Liver (tissue), 9 donors: ENCODE measurements around the gene GRIN2C. TPM values are rescaled to one million over a fixed set of nuclear protein-coding genes. Genes with fewer than 3 reads are reported as not detected.

Source experiments
- DNase-seq: peaks from one replicate; pipeline ENCODE4 v3.0.0-alpha.2; 2017; ENCODE audit warnings: low spot score
- H3K27ac ChIP-seq, 2 donors: one replicate each; pipeline ENCODE4 v1.7.0; 2013; ENCODE audit warnings: inconsistent platforms in 2 of 2, low read length in 2 of 2, control low read depth in 1 of 2, low read depth in 1 of 2, mild to moderate bottlenecking in 1 of 2
- H3K27me3 ChIP-seq, 4 donors: one replicate each; pipeline versions ENCODE4 v1.6.1 to v1.7.0; 2013; ENCODE audit warnings: low read length in 3 of 4, inconsistent platforms in 1 of 4, mild to moderate bottlenecking in 1 of 4, moderate library complexity in 1 of 4; ENCODE audit not compliant: control insufficient read depth in 4 of 4, insufficient read depth in 4 of 4
- H3K36me3 ChIP-seq, 4 donors: one replicate each; pipeline versions ENCODE4 v1.6.1 to v1.7.0; 2013; ENCODE audit warnings: low read length in 3 of 4, mild to moderate bottlenecking in 3 of 4, low read depth in 1 of 4, moderate library complexity in 1 of 4; ENCODE audit not compliant: control insufficient read depth in 4 of 4, insufficient read depth in 3 of 4
- H3K4me1 ChIP-seq, 4 donors: one replicate each; pipeline versions ENCODE4 v1.6.1 to v1.7.0; 2013; ENCODE audit warnings: low read length in 3 of 4, mild to moderate bottlenecking in 3 of 4, moderate library complexity in 1 of 4; ENCODE audit not compliant: control insufficient read depth in 4 of 4, insufficient read depth in 4 of 4
- H3K4me3 ChIP-seq, 3 donors: one replicate each; pipeline versions ENCODE4 v1.6.1 to v1.7.0; 2013; ENCODE audit warnings: low read length in 3 of 3, control low read depth in 1 of 3, low read depth in 1 of 3, mild to moderate bottlenecking in 1 of 3
- H3K9ac ChIP-seq, 2 donors: one replicate each; pipeline ENCODE4 v1.7.0; 2013; ENCODE audit warnings: low read length in 2 of 2, mild to moderate bottlenecking in 2 of 2, moderate library complexity in 2 of 2, control low read depth in 1 of 2, low read depth in 1 of 2
- H3K9me3 ChIP-seq, 4 donors: one replicate each; pipeline versions ENCODE4 v1.6.1 to v1.7.0; 2013; ENCODE audit warnings: low read length in 3 of 4; ENCODE audit not compliant: control insufficient read depth in 4 of 4
- ATF3 ChIP-seq: IDR thresholded peaks from 2 replicates; pipeline ENCODE4 v1.6.1; 2016; ENCODE audit warnings: antibody characterized with exemption
- CTCF ChIP-seq: fragments of 150-350 bp; IDR thresholded peaks from 2 replicates; pipeline ENCODE4 v1.5.1; 2017; ENCODE audit warnings: improper control_type of control experiment, low read depth, low read length; ENCODE audit not compliant: missing input control
- EGR1 ChIP-seq, 2 donors: IDR thresholded peaks; 2 replicates each; pipeline ENCODE4 v1.6.1; 2016 to 2018; ENCODE audit warnings: antibody characterized with exemption in 2 of 2, low read depth in 2 of 2
- FOXA2 ChIP-seq: IDR thresholded peaks from 2 replicates; pipeline ENCODE4 v1.6.1; 2016; ENCODE audit warnings: antibody characterized with exemption
- HNF4A ChIP-seq, 2 donors: conservative IDR thresholded peaks; 2 replicates each; pipeline ENCODE4 v1.6.1; 2016; ENCODE audit warnings: antibody characterized with exemption in 2 of 2, mild to moderate bottlenecking in 2 of 2
- HNF4G ChIP-seq: IDR thresholded peaks from 2 replicates; pipeline ENCODE4 v1.6.1; 2016; ENCODE audit warnings: antibody characterized with exemption
- JUND ChIP-seq, 2 donors: IDR thresholded peaks; 2 replicates each; pipeline ENCODE4 v1.6.1; 2016; ENCODE audit warnings: antibody characterized with exemption in 2 of 2
- NR2F2 ChIP-seq: IDR thresholded peaks from 2 replicates; pipeline ENCODE4 v1.6.1; 2016; ENCODE audit warnings: antibody characterized with exemption
- RAD21 ChIP-seq, 2 donors: IDR thresholded peaks; 2 replicates each; pipeline ENCODE4 v1.6.1; 2016; ENCODE audit warnings: antibody characterized with exemption in 2 of 2, mild to moderate bottlenecking in 2 of 2
- RXRA ChIP-seq, 2 donors: IDR thresholded peaks; 2 replicates each; pipeline ENCODE4 v1.6.1; 2017 to 2018; ENCODE audit warnings: antibody characterized with exemption in 2 of 2, mild to moderate bottlenecking in 1 of 2
- TAF1 ChIP-seq: conservative IDR thresholded peaks from 2 replicates; pipeline ENCODE4 v1.6.1; 2016; ENCODE audit warnings: antibody characterized with exemption, mild to moderate bottlenecking
- ZBTB33 ChIP-seq: IDR thresholded peaks from 2 replicates; pipeline ENCODE4 v1.6.1; 2016; ENCODE audit warnings: antibody characterized with exemption
- WGBS: extraction: QIAGEN DNeasy Blood & Tissue Kit; methylation state at CpG from one replicate; pipeline ENCODE4 v1.1.7; 2013; 5-methylcytosine and 5-hydroxymethylcytosine counted together
- polyA plus RNA-seq, 2 donors: library from polyadenylated mRNA; stranded (reverse) in 1 of 2; unstranded in 1 of 2; fragments of 200-250 nt in 1 of 2; fragments of >200 nt in 1 of 2; fragmentation: Nextera tagmentation in 1 of 2; extraction: Ambion mirVana in 1 of 2; gene quantifications; one replicate each; pipeline versions ENCODE4 v1.2.1 to v1.2.3, GENCODE V29; 2013 to 2015
- total RNA-seq, 2 donors: library from RNA; depleted of rRNA; stranded (reverse); fragments of >200 nt; gene quantifications; one replicate each; pipeline ENCODE4 v1.2.3, GENCODE V29; 2014
- TF ChIP-seq, protein P1 (sequence below): IDR thresholded peaks from 2 replicates; pipeline ENCODE4 v1.6.1; 2016; ENCODE audit warnings: antibody characterized with exemption
- TF ChIP-seq, protein P2 (sequence below): IDR thresholded peaks from 2 replicates; pipeline ENCODE4 v1.6.1; 2016; ENCODE audit warnings: antibody characterized with exemption, mild to moderate bottlenecking
- donor health status: healthy.
- donor health status: healthy.
- donor health status: healthy.
- donor health status: healthy.
- donor health status: healthy.

GRIN2C gene
- total and polyA plus RNA-seq, 4 donors: 0.03 to 0.10 (median 0.09) TPM; not detected in 1

DNA sequence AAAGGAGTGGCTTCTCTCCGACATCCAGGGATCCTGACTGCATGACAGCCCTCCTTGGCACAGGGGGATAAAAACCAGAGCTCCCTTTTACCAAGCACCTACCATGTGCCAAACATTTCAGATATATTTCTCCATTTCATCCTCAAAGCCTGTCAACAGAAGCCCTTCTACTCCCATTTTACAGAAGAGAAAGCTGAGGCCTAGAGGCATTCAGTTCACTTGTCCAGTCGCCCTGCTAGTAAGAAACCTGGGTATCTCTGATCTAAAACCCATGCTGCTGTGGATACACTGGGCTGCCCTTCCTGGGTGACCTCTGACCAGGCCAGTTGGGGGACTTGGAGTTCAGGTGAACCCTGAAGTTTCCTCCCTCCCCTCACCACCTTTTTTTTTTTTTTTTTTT, 19.0 kb upstream of the GRIN2C start:
- peaks cover 4 to 8% (median 6%) of the 10 kb centered on the region in 4 donors for H3K4me1 ChIP-seq
- no peaks in the 10 kb centered on the region for H3K36me3 ChIP-seq
- TF ChIP-seq HNF4G: no peak
- TF ChIP-seq CTCF: no peak
- no peak for TF ChIP-seq JUND (IDR thresholded peaks at IDR 0.05)
- TF ChIP-seq HNF4A (conservative IDR thresholded peaks at IDR 0.05): no peak
- no peak for TF ChIP-seq EGR1 (IDR thresholded peaks at IDR 0.05; ENCODE audit: low read depth in 2 of 2)
- TF ChIP-seq TAF1: no peak
- no peak for TF ChIP-seq NR2F2
- TF ChIP-seq, protein P1, sequence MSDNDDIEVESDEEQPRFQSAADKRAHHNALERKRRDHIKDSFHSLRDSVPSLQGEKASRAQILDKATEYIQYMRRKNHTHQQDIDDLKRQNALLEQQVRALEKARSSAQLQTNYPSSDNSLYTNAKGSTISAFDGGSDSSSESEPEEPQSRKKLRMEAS: no peak
- TF ChIP-seq, protein P2, sequence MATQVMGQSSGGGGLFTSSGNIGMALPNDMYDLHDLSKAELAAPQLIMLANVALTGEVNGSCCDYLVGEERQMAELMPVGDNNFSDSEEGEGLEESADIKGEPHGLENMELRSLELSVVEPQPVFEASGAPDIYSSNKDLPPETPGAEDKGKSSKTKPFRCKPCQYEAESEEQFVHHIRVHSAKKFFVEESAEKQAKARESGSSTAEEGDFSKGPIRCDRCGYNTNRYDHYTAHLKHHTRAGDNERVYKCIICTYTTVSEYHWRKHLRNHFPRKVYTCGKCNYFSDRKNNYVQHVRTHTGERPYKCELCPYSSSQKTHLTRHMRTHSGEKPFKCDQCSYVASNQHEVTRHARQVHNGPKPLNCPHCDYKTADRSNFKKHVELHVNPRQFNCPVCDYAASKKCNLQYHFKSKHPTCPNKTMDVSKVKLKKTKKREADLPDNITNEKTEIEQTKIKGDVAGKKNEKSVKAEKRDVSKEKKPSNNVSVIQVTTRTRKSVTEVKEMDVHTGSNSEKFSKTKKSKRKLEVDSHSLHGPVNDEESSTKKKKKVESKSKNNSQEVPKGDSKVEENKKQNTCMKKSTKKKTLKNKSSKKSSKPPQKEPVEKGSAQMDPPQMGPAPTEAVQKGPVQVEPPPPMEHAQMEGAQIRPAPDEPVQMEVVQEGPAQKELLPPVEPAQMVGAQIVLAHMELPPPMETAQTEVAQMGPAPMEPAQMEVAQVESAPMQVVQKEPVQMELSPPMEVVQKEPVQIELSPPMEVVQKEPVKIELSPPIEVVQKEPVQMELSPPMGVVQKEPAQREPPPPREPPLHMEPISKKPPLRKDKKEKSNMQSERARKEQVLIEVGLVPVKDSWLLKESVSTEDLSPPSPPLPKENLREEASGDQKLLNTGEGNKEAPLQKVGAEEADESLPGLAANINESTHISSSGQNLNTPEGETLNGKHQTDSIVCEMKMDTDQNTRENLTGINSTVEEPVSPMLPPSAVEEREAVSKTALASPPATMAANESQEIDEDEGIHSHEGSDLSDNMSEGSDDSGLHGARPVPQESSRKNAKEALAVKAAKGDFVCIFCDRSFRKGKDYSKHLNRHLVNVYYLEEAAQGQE: no peak
- no peak for TF ChIP-seq RXRA (IDR thresholded peaks at IDR 0.05)
- TF ChIP-seq RAD21 (IDR thresholded peaks at IDR 0.05): no peak
- no peak for TF ChIP-seq ATF3
- no peak for TF ChIP-seq ZBTB33
- no peak for TF ChIP-seq FOXA2
- WGBS: 83% methylated on average over 2 of the region's 2 CpGs
- DNase-seq: no peak
- H3K9ac ChIP-seq: no peak overlapping the region
- H3K4me3 ChIP-seq: no peak overlapping the region
- H3K27me3 ChIP-seq: no peaks in the 10 kb centered on the region
- H3K9me3 ChIP-seq: no peaks in the 10 kb centered on the region
- H3K27ac ChIP-seq: no peak overlapping the region
